GM18520 (cell line): Measurements from ENCODE around the gene INSRR.

Experiments used
- ATAC-seq: cut with Tn5 transposase; IDR thresholded peaks from one replicate; pipeline ENCODE4 v1.9.1; 2021; ENCODE audit not compliant: unreplicated experiment

INSRR gene

GRCh38 chr1:156875341-156875615 lies 16.4 kb upstream of the INSRR start:
- ATAC-seq = no peak

GRCh38 chr1:156874572-156875340 lies 15.8 kb upstream of the INSRR start:
- ATAC-seq = no peak

GRCh38 chr1:156874142-156874541 lies 15.2 kb upstream of the INSRR start:
- ATAC-seq = no peak

GRCh38 chr1:156873659-156874058 lies 14.7 kb upstream of the INSRR start:
- ATAC-seq = no peak

GRCh38 chr1:156869455-156869854 lies 10.5 kb upstream of the INSRR start:
- no peak for ATAC-seq

GRCh38 chr1:156868341-156868740 lies 9.4 kb upstream of the INSRR start:
- no peak for ATAC-seq

- ATAC-seq = no peak
These were observed 7.5 kb upstream of the INSRR start for GRCh38 chr1:156866249-156866909.

GRCh38 chr1:156865865-156866248 lies 6.9 kb upstream of the INSRR start:
- no peak for ATAC-seq

GRCh38 chr1:156865258-156865657 lies 6.3 kb upstream of the INSRR start:
- ATAC-seq = no peak

GRCh38 chr1:156864796-156865195 lies 5.9 kb upstream of the INSRR start:
- ATAC-seq = no peak

- no peak for ATAC-seq
These were observed 4.7 kb upstream of the INSRR start for GRCh38 chr1:156863631-156864030.

- no peak for ATAC-seq
These were observed 4.2 kb upstream of the INSRR start for GRCh38 chr1:156862997-156863599.

- no peak for ATAC-seq
These were observed 3.7 kb upstream of the INSRR start for GRCh38 chr1:156862584-156862983.

GRCh38 chr1:156860628-156861423 lies 1.9 kb upstream of the INSRR start, which contains the start of gene NTRK1:
NTRK1 (plus strand) TSS chr1:156860865; CDS start chr1:156860935, 70 bp downstream.
- no peak for ATAC-seq

GRCh38 chr1:156860113-156860627 lies 1.3 kb upstream of the INSRR start:
- ATAC-seq = no peak

GRCh38 chr1:156859523-156860112 lies 701 bp upstream of the INSRR start:
- ATAC-seq = no peak

- no peak for ATAC-seq
These were observed 361 bp downstream of the INSRR start for GRCh38 chr1:156858555-156858956.

GRCh38 chr1:156857532-156857931 lies 1.4 kb downstream of the INSRR start:
- ATAC-seq = no peak

- ATAC-seq = no peak
These were observed 2.6 kb downstream of the INSRR start for GRCh38 chr1:156856282-156856785.

GRCh38 chr1:156854634-156855033 lies 4.3 kb downstream of the INSRR start:
- ATAC-seq = no peak

- ATAC-seq = no peak
These were observed 5.2 kb downstream of the INSRR start for GRCh38 chr1:156853761-156854160.
